GM23338 (cell line): ENCODE results near the gene RAB27B.

Source experiments
- CREB1 ChIP-seq: fragments of 250-450 bp; sonication (Bioruptor Pico); IDR thresholded peaks from 2 replicates; pipeline ENCODE4 v1.5.0; 2020; ENCODE audit warnings: low read depth, mild to moderate bottlenecking, moderate library complexity
- CTCF ChIP-seq, 2 experiments: fragments of 200-600 bp in 1 of 2; sonication (generic) in 1 of 2; conservative IDR thresholded peaks; 2 replicates each; pipeline versions ENCODE4 v1.5.1 to v1.6.1; 2016 to 2017; ENCODE audit warnings: antibody characterized with exemption in 2 of 2, low read depth in 2 of 2, mild to moderate bottlenecking in 2 of 2, moderate library complexity in 1 of 2
- EZH2 ChIP-seq: fragments of 200-600 bp; sonication (generic); IDR thresholded peaks from one replicate; pipeline ENCODE4 v1.8.0; 2017; ENCODE audit warnings: antibody characterized with exemption, mild to moderate bottlenecking, low read depth; ENCODE audit not compliant: unreplicated experiment
- EZH2phosphoT487 ChIP-seq: fragments of 200-600 bp; sonication (generic); IDR thresholded peaks from one replicate; pipeline ENCODE4 v1.8.1; 2018; ENCODE audit warnings: antibody characterized with exemption; ENCODE audit not compliant: unreplicated experiment
- JUNB ChIP-seq: IDR thresholded peaks from one replicate; pipeline ENCODE4 v1.6.1; 2016; ENCODE audit warnings: antibody characterized with exemption; ENCODE audit not compliant: unreplicated experiment
- POLR2AphosphoS5 ChIP-seq: IDR thresholded peaks from 2 replicates; pipeline ENCODE4 v1.6.1; 2016; ENCODE audit warnings: antibody characterized with exemption, low read depth

- TF ChIP-seq EZH2phosphoT487 (no peak), EZH2 (no peak), CTCF (conservative IDR thresholded peaks at IDR 0.05; ENCODE audit: low read depth in 2 of 2) (no peak), POLR2AphosphoS5 (no peak), CREB1 (CRISPR knock-in tag) (no peak), JUNB (no peak)
These were observed 27.9 kb downstream of the RAB27B start for GRCh38 chr18:54856105-54856646.
